ENCODE results near the gene TTC6. TPM values are rescaled to one million over a fixed set of nuclear protein-coding genes. Genes with fewer than 3 reads are reported as not detected.

Gene TTC6
- total RNA-seq, 2 donors from 2014 or later, result 88.2 to 89.8 TPM

DNA sequence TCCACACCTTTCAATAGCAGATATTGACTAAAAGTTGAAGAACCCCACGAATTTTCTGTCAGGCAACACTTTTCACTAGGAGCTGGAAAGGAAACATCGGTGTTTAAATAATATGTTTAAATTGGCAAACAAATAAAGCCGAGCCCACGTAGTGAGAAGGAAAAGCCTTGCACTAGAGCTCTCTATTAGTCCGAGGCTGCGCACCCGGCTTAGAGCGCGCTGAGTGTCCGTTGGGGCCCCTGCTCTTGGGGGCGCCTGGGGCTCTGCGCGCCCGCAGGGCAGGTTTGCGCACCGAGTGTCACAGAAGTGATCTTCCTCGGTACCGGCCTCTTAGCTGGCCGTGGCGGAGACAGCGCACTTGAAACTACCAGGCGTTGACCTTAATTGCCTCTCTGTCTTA is 6.4 kb downstream of the TTC6 start:
- H3K4me1 ChIP-seq (replicated peaks), result no peaks in the 10 kb centered on the region
- TF ChIP-seq CTCF (IDR thresholded peaks at IDR 0.05) (no peak), POLR2A (IDR thresholded peaks at IDR 0.05) (no peak), POLR2AphosphoS5 (IDR thresholded peaks at IDR 0.05) (no peak)
- no peaks in the 10 kb centered on the region for H3K9me3 ChIP-seq
- DNase-seq (ENCODE audit: low spot score), result no peak
- no peak overlapping the region for H3K4me3 ChIP-seq
- H3K27ac ChIP-seq, result peak overlapping the region in 1 of 2 donors; percentile 96
- H3K36me3 ChIP-seq, result no peaks in the 10 kb centered on the region
- whole genome bisulfite sequencing, result 29% methylated on average over 22 of the region's 22 CpGs
- intact Hi-C loops (cut with DNase I), result no loop called here
- H3K27me3 ChIP-seq (replicated peaks; ENCODE audit: insufficient read depth), result no peaks in the 10 kb centered on the region

DNA sequence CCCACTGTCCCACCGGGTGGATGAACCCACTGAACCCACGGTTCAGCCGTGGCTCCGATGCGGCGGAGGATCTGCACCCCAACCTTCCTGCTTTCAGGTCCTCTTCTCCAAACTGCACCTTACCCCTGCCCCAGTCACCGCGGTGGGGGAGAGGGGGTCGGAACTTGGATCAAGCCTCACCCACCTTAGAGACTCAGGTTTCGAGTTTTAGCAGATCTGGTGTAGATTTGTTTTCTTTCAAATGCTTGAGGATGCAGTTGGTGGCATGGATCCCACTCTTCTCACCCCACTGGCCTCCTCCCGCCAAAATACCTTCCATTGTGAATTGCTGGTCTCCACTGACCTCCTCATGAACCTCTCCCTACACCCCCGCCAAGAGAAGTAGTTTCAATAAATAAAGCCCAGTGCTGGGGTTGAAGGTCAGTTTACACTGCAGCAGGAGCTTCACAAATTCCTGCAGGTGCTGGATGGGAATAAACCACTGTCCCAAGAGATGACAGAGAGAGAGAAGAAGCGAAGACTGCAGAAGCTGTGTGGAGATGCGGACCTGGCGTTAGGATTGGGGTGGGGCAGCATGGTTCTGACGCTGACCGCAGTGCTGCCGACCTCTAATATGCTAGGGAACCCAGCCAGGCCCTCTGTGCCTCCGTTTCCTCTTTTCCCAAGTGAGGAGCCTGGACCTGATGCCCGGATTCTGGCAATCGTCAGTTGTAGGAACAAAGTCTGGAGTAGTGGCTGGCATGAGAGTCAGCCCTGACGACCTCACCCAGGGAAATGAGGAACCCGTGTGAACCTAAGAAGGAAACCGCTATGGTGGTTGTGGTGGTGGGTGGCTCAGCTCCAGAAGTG is 7.4 kb downstream of the TTC6 start:
- TF ChIP-seq POLR2A (IDR thresholded peaks at IDR 0.05) (no peak), POLR2AphosphoS5 (IDR thresholded peaks at IDR 0.05) (no peak), CTCF (IDR thresholded peaks at IDR 0.05) (no peak)
- DNase-seq (ENCODE audit: low spot score), result no peak
- Histone ChIP-seq H3K4me3 (no peak overlapping the region), H3K36me3 (no peaks in the 10 kb centered on the region), H3K4me1 (replicated peaks) (no peaks in the 10 kb centered on the region), H3K27me3 (replicated peaks; ENCODE audit: insufficient read depth) (no peaks in the 10 kb centered on the region), H3K9me3 (no peaks in the 10 kb centered on the region), H3K27ac (no peak overlapping the region)
- intact Hi-C loops (cut with DNase I), result no loop called here
- 64% methylated on average over 24 of the region's 24 CpGs for WGBS

GRCh38 chr14:37603688-37604251 is 8.3 kb downstream of the TTC6 start:
- TF ChIP-seq POLR2AphosphoS5 (IDR thresholded peaks at IDR 0.05) (no peak), POLR2A (IDR thresholded peaks at IDR 0.05) (no peak), CTCF (IDR thresholded peaks at IDR 0.05) (no peak)
- no peaks in the 10 kb centered on the region for H3K36me3 ChIP-seq
- no peak overlapping the region for H3K27ac ChIP-seq
- H3K4me1 ChIP-seq (replicated peaks), result no peaks in the 10 kb centered on the region
- H3K4me3 ChIP-seq, result no peak overlapping the region
- no peak for DNase-seq (ENCODE audit: low spot score)
- 87% methylated on average over 9 of the region's 9 CpGs for WGBS
- no peaks in the 10 kb centered on the region for H3K9me3 ChIP-seq
- intact Hi-C loops (cut with DNase I), result no loop called here
- no peaks in the 10 kb centered on the region for H3K27me3 ChIP-seq (replicated peaks; ENCODE audit: insufficient read depth)

- Histone ChIP-seq H3K27me3 (replicated peaks; ENCODE audit: insufficient read depth) (no peaks in the 10 kb centered on the region), H3K9me3 (no peaks in the 10 kb centered on the region), H3K4me1 (replicated peaks) (peaks cover 2% of the 10 kb centered on the region), H3K27ac (no peak overlapping the region), H3K4me3 (no peak overlapping the region), H3K36me3 (no peaks in the 10 kb centered on the region)
- no peak for TF ChIP-seq POLR2AphosphoS5 (IDR thresholded peaks at IDR 0.05)
- TF ChIP-seq POLR2A (IDR thresholded peaks at IDR 0.05), result no peak
- TF ChIP-seq CTCF (IDR thresholded peaks at IDR 0.05), result no peak
- intact Hi-C loops (cut with DNase I), result no loop called here
- no peak for DNase-seq (ENCODE audit: low spot score)
These were observed 11.2 kb downstream of the TTC6 start for GRCh38 chr14:37606678-37607077.

GRCh38 chr14:37608649-37609048 is 13.2 kb downstream of the TTC6 start:
- H3K36me3 ChIP-seq, result no peaks in the 10 kb centered on the region
- no peak for DNase-seq (ENCODE audit: low spot score)
- no peak for TF ChIP-seq CTCF (IDR thresholded peaks at IDR 0.05)
- TF ChIP-seq POLR2AphosphoS5 (IDR thresholded peaks at IDR 0.05), result no peak
- TF ChIP-seq POLR2A (IDR thresholded peaks at IDR 0.05), result no peak
- H3K27me3 ChIP-seq (replicated peaks; ENCODE audit: insufficient read depth), result no peaks in the 10 kb centered on the region
- 86% methylated on average over 3 of the region's 3 CpGs for WGBS
- intact Hi-C loops (cut with DNase I), result no loop called here
- no peaks in the 10 kb centered on the region for H3K9me3 ChIP-seq
- H3K4me1 ChIP-seq (replicated peaks), result peaks cover 2% of the 10 kb centered on the region
- H3K27ac ChIP-seq, result no peak overlapping the region
- H3K4me3 ChIP-seq, result no peak overlapping the region
